Kidney capillary endothelial cell (primary cell): ENCODE results near the gene ZNF787.

Experiments used
- DNase-seq: peaks from one replicate; pipeline ENCODE4 v3.0.0-alpha.2; 2018; ENCODE audit warnings: low spot score

Gene ZNF787

GRCh38 chr19:56085571-56086275 lies 35.4 kb downstream of the ZNF787 start:
- no peak for DNase-seq

- DNase-seq, result no peak
Observed at GRCh38 chr19:56084835-56085536, 36.1 kb downstream of the ZNF787 start.

- DNase-seq, result no peak
Observed at GRCh38 chr19:56083668-56084067, 37.4 kb downstream of the ZNF787 start.

GRCh38 chr19:56080669-56081401 lies 40.3 kb downstream of the ZNF787 start:
- DNase-seq, result peak; percentile 82

GRCh38 chr19:56079609-56080008 lies 41.5 kb downstream of the ZNF787 start:
- DNase-seq, result no peak

- DNase-seq, result peak; percentile 64
Observed at GRCh38 chr19:56076498-56076897, 44.6 kb downstream of the ZNF787 start.

GRCh38 chr19:56071151-56071550 lies 49.9 kb downstream of the ZNF787 start:
- no peak for DNase-seq

GRCh38 chr19:56069642-56070041 lies 51.5 kb downstream of the ZNF787 start:
- no peak for DNase-seq

- DNase-seq, result peak; percentile 90
Observed at GRCh38 chr19:56066152-56067023, 54.7 kb downstream of the ZNF787 start.

GRCh38 chr19:56053596-56053995 lies 67.5 kb downstream of the ZNF787 start:
- DNase-seq, result no peak
